Endothelial cell of umbilical vein (primary cell): ENCODE results near the gene RAD51B. TPM values are rescaled to one million over a fixed set of nuclear protein-coding genes. Genes with fewer than 3 reads are reported as not detected.

Source experiments
- BruUV-seq: library from RNA; stranded (reverse); fragments of 400-500 nt; replicated peaks from 2 replicates; lab custom pipeline; 2021; lab: Mats Ljungman, UMichigan
- CTCF ChIA-PET: fragments of 300-600, 350-600 bp; sonication (Branson Sonifier 250); formaldehyde crosslinking; loops from one replicate; lab custom pipeline; 2021; ENCODE audit warnings: antibody characterized with exemption, inconsistent platforms; lab: Charles Lee
- POLR2A ChIA-PET: fragments of 300-600, 350-600 bp; sonication (Branson Sonifier 250); formaldehyde crosslinking; loops from one replicate; lab custom pipeline; 2021; ENCODE audit warnings: antibody characterized with exemption, inconsistent platforms; lab: Charles Lee
- DNase-seq: peaks from one replicate; pipeline ENCODE4 v3.0.0-alpha.2; 2011; ENCODE audit warnings: low read depth, low spot score
- FAIRE-seq: peaks from 2 replicates; lab custom pipeline; 2011; peaks lifted over from hg19 to GRCh38; lab: Jason Lieb, UNC
- H2AFZ ChIP-seq: 2 replicates; pipeline ENCODE4 v1.6.0; 2012; ENCODE audit warnings: low read depth, low read length, control low read depth, inconsistent platforms
- H3K27ac ChIP-seq: 2 replicates; pipeline ENCODE4 v1.5.1; 2011; ENCODE audit warnings: low read depth, mild to moderate bottlenecking, control low read depth, low read length, moderate library complexity; ENCODE audit not compliant: insufficient read depth
- H3K27me3 ChIP-seq, 2 experiments: 2 replicates each; pipeline versions ENCODE4 v1.6.0 to v1.6.1; 2011; ENCODE audit warnings: low read length in 2 of 2, mixed read lengths in 1 of 2; ENCODE audit not compliant: control insufficient read depth in 2 of 2, insufficient read depth in 2 of 2
- H3K36me3 ChIP-seq, 2 experiments: 2 replicates in 1 of 2; 3 replicates in 1 of 2; pipeline ENCODE4 v1.5.1; 2011; ENCODE audit warnings: low read length in 2 of 2, mild to moderate bottlenecking in 1 of 2, moderate library complexity in 1 of 2; ENCODE audit not compliant: control insufficient read depth in 2 of 2, insufficient read depth in 2 of 2; ENCODE audit errors: extremely low read depth in 1 of 2
- H3K4me1 ChIP-seq: 3 replicates; pipeline ENCODE4 v1.5.1; 2011; ENCODE audit warnings: mild to moderate bottlenecking, low read length; ENCODE audit not compliant: control insufficient read depth, insufficient read depth; ENCODE audit errors: extremely low read depth
- H3K4me2 ChIP-seq: 2 replicates; pipeline ENCODE4 v1.6.1; 2011; ENCODE audit warnings: low read length, control low read depth, mixed read lengths; ENCODE audit not compliant: insufficient read depth
- H3K4me3 ChIP-seq, 3 experiments: fragments of 200-600 bp in 1 of 3; sonication (generic), shearing (Covaris generic) in 1 of 3; replicated peaks in 1 of 3; 2 replicates each; pipeline ENCODE4 v1.5.1; 2011 to 2016; ENCODE audit warnings: control low read depth in 3 of 3, low read length in 3 of 3, mild to moderate bottlenecking in 2 of 3, inconsistent platforms in 1 of 3, low read depth in 1 of 3, moderate library complexity in 1 of 3; ENCODE audit not compliant: insufficient read depth in 1 of 3
- H3K79me2 ChIP-seq: 2 replicates; pipeline ENCODE4 v1.6.0; 2012; ENCODE audit warnings: low read length, inconsistent platforms; ENCODE audit not compliant: control insufficient read depth, insufficient read depth
- H3K9ac ChIP-seq: replicated peaks from 2 replicates; pipeline ENCODE3; 2011; ENCODE audit warnings: low read length, control low read depth; ENCODE audit not compliant: insufficient read depth; ENCODE audit errors: extremely low read depth
- H3K9me1 ChIP-seq: replicated peaks from 3 replicates; pipeline ENCODE4 v1.6.0; 2011; ENCODE audit warnings: mild to moderate bottlenecking, low read length; ENCODE audit not compliant: control insufficient read depth, insufficient read depth; ENCODE audit errors: extremely low read depth
- H3K9me3 ChIP-seq: replicated peaks from 2 replicates; pipeline ENCODE4 v1.5.1; 2012; ENCODE audit warnings: low read length, inconsistent platforms; ENCODE audit not compliant: control insufficient read depth, insufficient read depth
- H4K20me1 ChIP-seq: replicated peaks from 2 replicates; pipeline ENCODE3; 2011; ENCODE audit warnings: mild to moderate bottlenecking, low read length; ENCODE audit not compliant: control insufficient read depth, insufficient read depth; ENCODE audit errors: extremely low read depth
- EZH2 ChIP-seq: IDR thresholded peaks from 2 replicates; pipeline ENCODE4 v1.6.1; 2012; ENCODE audit warnings: borderline replicate concordance, low read depth, mild to moderate bottlenecking, moderate library complexity, low read length, inconsistent platforms; ENCODE audit not compliant: severe bottlenecking
- FOS ChIP-seq: IDR thresholded peaks from 2 replicates; pipeline ENCODE4 v1.6.1; 2011; ENCODE audit warnings: mild to moderate bottlenecking, low read length, moderate library complexity, borderline replicate concordance; ENCODE audit not compliant: insufficient read depth
- GATA2 ChIP-seq: IDR thresholded peaks from 2 replicates; pipeline ENCODE4 v1.7.0; 2011; ENCODE audit warnings: low read depth, mild to moderate bottlenecking, moderate library complexity, mixed read lengths, low read length; ENCODE audit not compliant: insufficient read length, insufficient read depth
- JUN ChIP-seq: IDR thresholded peaks from 2 replicates; pipeline ENCODE4 v1.6.1; 2011; ENCODE audit warnings: borderline replicate concordance, low read depth; ENCODE audit not compliant: insufficient read length, insufficient read depth
- MYC ChIP-seq: IDR thresholded peaks from one replicate; pipeline ENCODE4 v1.6.1; 2011; ENCODE audit warnings: mild to moderate bottlenecking, low read depth, low read length
- POLR2A ChIP-seq: IDR thresholded peaks from 2 replicates; pipeline ENCODE4 v1.6.1; 2012; ENCODE audit warnings: low read depth, mild to moderate bottlenecking, control low read depth, low read length
- POLR2AphosphoS5 ChIP-seq: IDR thresholded peaks from 2 replicates; pipeline ENCODE4 v1.6.1; 2012; ENCODE audit warnings: low read depth, mild to moderate bottlenecking, control low read depth, low read length, moderate library complexity; ENCODE audit not compliant: insufficient read depth
- dilution Hi-C: fragments of 300-500 bp; cut with MboI; formaldehyde crosslinking; loops from one replicate; pipeline ENCODE4 v1.15.0; 2019; ENCODE audit warnings: low sequenced_read_pairs; ENCODE audit not compliant: extremely low pct_ligation_motif_present
- intact Hi-C: fragments of 100-400 bp; cut with micrococcal nuclease; formaldehyde crosslinking; loops from one replicate; pipeline ENCODE4 v1.10.0; 2022
- polyA plus RNA-seq, 4 experiments: library from polyadenylated mRNA; depleted of rRNA in 3 of 4; stranded (reverse) in 3 of 4; unstranded in 1 of 4; fragments of >200 nt; gene quantifications; 2 replicates each; pipeline versions ENCODE4 v1.2.1 to v1.2.3, GENCODE V29; 2011 to 2012; ENCODE audit warnings: missing spikeins in 1 of 4
- total RNA-seq: library from RNA; stranded (reverse); gene quantifications from 2 replicates; pipeline ENCODE4 v1.2.3, GENCODE V29; 2021
- TF ChIP-seq, protein P1 (sequence below), 2 donors: IDR thresholded peaks; 1 replicate in 1 of 2; 2 replicates in 1 of 2; pipeline ENCODE4 v1.5.1; 2011; ENCODE audit warnings: low read length in 2 of 2, mild to moderate bottlenecking in 2 of 2, moderate library complexity in 2 of 2, control low read depth in 1 of 2, inconsistent platforms in 1 of 2, low read depth in 1 of 2; ENCODE audit not compliant: insufficient read depth in 1 of 2; ENCODE audit errors: extremely low read depth in 1 of 2
- TF ChIP-seq, protein P2 (sequence below): IDR thresholded peaks from 2 replicates; pipeline ENCODE4 v1.6.1; 2011; ENCODE audit not compliant: insufficient read depth, insufficient read length

RAD51B gene
- total and polyA plus RNA-seq, 2 donors (not counting 3 experiments of a cell fraction or from before 2014, with no cell fraction given): 3.9 to 19.0 TPM

DNA sequence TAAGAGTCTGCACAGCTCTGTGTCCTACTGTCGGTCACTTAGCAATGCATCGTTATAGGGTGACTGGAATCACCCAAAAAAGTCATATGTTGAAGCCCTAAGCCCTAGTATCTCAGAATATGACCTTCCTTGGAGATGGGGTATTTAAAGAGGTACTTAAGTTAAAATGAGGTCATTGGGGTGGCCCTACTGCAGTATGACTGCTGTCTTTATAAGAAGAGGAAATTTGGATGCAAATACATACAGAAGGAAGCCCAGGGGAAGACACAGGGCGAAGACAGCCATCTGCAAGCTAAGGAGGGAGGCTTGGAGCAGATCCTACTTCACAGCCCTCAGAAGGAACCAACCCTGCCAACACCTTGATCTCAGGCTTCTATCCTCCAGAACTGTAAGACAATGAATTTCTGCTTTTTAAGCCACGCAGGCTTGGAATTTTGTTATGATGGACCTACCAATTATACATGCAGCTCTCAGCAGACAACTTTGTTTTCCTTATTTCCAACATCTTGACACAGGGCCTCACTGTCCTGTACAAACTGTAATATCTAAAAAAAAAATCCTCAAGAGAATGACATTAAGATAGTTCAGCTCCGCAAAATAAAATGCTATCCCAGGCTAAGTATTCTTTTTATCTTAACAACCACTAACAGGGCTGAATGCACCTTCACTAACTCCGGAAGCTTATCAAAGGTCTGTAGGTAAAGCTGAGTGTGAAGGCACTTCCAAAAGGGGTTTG, 932.9 kb downstream of the RAD51B start:
- DNase-seq (no peak), FAIRE-seq (no peak)
- H3K4me3 ChIP-seq: no peak overlapping the region
- no TSS peak for BruUV-seq
- TF ChIP-seq JUN (no peak), EZH2 (no peak), FOS (no peak), GATA2 (no peak), MYC (no peak), POLR2A (no peak), POLR2AphosphoS5 (no peak)
- TF ChIP-seq, protein P1, sequence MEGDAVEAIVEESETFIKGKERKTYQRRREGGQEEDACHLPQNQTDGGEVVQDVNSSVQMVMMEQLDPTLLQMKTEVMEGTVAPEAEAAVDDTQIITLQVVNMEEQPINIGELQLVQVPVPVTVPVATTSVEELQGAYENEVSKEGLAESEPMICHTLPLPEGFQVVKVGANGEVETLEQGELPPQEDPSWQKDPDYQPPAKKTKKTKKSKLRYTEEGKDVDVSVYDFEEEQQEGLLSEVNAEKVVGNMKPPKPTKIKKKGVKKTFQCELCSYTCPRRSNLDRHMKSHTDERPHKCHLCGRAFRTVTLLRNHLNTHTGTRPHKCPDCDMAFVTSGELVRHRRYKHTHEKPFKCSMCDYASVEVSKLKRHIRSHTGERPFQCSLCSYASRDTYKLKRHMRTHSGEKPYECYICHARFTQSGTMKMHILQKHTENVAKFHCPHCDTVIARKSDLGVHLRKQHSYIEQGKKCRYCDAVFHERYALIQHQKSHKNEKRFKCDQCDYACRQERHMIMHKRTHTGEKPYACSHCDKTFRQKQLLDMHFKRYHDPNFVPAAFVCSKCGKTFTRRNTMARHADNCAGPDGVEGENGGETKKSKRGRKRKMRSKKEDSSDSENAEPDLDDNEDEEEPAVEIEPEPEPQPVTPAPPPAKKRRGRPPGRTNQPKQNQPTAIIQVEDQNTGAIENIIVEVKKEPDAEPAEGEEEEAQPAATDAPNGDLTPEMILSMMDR (IDR thresholded peaks at IDR 0.05; ENCODE audit: extremely low read depth in 1 of 2, insufficient read depth in 1 of 2, low read depth in 1 of 2, low read length in 2 of 2): no peak
- TF ChIP-seq, protein P2, sequence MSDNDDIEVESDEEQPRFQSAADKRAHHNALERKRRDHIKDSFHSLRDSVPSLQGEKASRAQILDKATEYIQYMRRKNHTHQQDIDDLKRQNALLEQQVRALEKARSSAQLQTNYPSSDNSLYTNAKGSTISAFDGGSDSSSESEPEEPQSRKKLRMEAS: no peak
- no peak overlapping the region for H2AFZ ChIP-seq
- H4K20me1 ChIP-seq: no peaks in the 10 kb centered on the region
- H3K27ac ChIP-seq: no peak overlapping the region
- intact Hi-C loops (no loop called here), dilution Hi-C loops (no loop called here)
- no peak overlapping the region for H3K4me2 ChIP-seq
- ChIA-PET POLR2A (no interaction called here), CTCF (interaction anchor here (0.8 kb wide), 1 partner anchor 27 kb away, joined by 3 read pairs; no protein-coding TSS in a partner anchor)
- H3K27me3 ChIP-seq: no peaks in the 10 kb centered on the region
- no peaks in the 10 kb centered on the region for H3K9me3 ChIP-seq
- H3K9me1 ChIP-seq: no peaks in the 10 kb centered on the region
- no peaks in the 10 kb centered on the region for H3K36me3 ChIP-seq
- peaks cover 1% of the 10 kb centered on the region for H3K4me1 ChIP-seq
- no peaks in the 10 kb centered on the region for H3K79me2 ChIP-seq
- H3K9ac ChIP-seq: no peak overlapping the region
